CD4-positive, alpha-beta T cell treated with Interferon gamma for 1 hour (primary cell): ENCODE results near the gene MPRIP.
A peak's percentile ranks its signal among the peaks of the same experiment; 100 is the strongest.
"Not testable (repeated sequence)": the region's sequence is repeated elsewhere in the genome, so short reads cannot be mapped to it uniquely, and the experiment has no call there.

Experiments
- DNase-seq: peaks from one replicate; pipeline ENCODE4 v3.0.0-alpha.2; 2020

MPRIP gene

GRCh38 chr17:17130077-17130844 lies 88.0 kb downstream of the MPRIP start:
- no peak for DNase-seq

GRCh38 chr17:17131839-17132238 lies 89.6 kb downstream of the MPRIP start:
- no peak for DNase-seq

- DNase-seq = no peak
These were observed 90.5 kb downstream of the MPRIP start for GRCh38 chr17:17132746-17133145.

GRCh38 chr17:17134051-17134956 lies 92.0 kb downstream of the MPRIP start:
- no peak for DNase-seq

GRCh38 chr17:17134957-17135333 lies 92.7 kb downstream of the MPRIP start:
- no peak for DNase-seq

GRCh38 chr17:17136221-17136620 lies 94.0 kb downstream of the MPRIP start:
- DNase-seq = not testable (repeated sequence)

GRCh38 chr17:17137731-17138585 lies 95.7 kb downstream of the MPRIP start:
- DNase-seq = no peak

GRCh38 chr17:17139972-17140589 lies 97.8 kb downstream of the MPRIP start:
- no peak for DNase-seq

- DNase-seq = no peak
These were observed 98.3 kb downstream of the MPRIP start for GRCh38 chr17:17140590-17140980.

GRCh38 chr17:17141279-17141678 lies 99.0 kb downstream of the MPRIP start:
- no peak for DNase-seq

GRCh38 chr17:17141860-17142552 lies 99.7 kb downstream of the MPRIP start:
- DNase-seq = peak; percentile 31

- DNase-seq = no peak
These were observed 100.3 kb downstream of the MPRIP start for GRCh38 chr17:17142556-17142955.

GRCh38 chr17:17143501-17143900 lies 101.2 kb downstream of the MPRIP start:
- no peak for DNase-seq

- no peak for DNase-seq
These were observed 101.8 kb downstream of the MPRIP start for GRCh38 chr17:17144061-17144460.

GRCh38 chr17:17144916-17145665 lies 102.8 kb downstream of the MPRIP start:
- DNase-seq = no peak

- DNase-seq = no peak
These were observed 104.6 kb downstream of the MPRIP start for GRCh38 chr17:17146786-17147406.

- DNase-seq = no peak
These were observed 105.6 kb downstream of the MPRIP start for GRCh38 chr17:17147821-17148220.

- no peak for DNase-seq
These were observed 107.5 kb downstream of the MPRIP start for GRCh38 chr17:17149520-17150447.

GRCh38 chr17:17150448-17150800 lies 108.2 kb downstream of the MPRIP start:
- no peak for DNase-seq

GRCh38 chr17:17151055-17151454 lies 108.8 kb downstream of the MPRIP start:
- DNase-seq = no peak
